Right atrium auricular region (tissue), 2 donors: ENCODE results near the gene TM9SF4. TPM values are rescaled to one million over a fixed set of nuclear protein-coding genes. Genes with fewer than 3 reads are reported as not detected.
"Not testable (repeated sequence)": the region's sequence is repeated elsewhere in the genome, so short reads cannot be mapped to it uniquely, and the experiment has no call there.

ENCODE experiments used
- DNase-seq: peaks from one replicate; pipeline ENCODE4 v3.0.0-alpha.2; 2019; ENCODE audit warnings: low spot score
- H3K27ac ChIP-seq, 2 donors: fragments of 200-600 bp; sonication (generic); 1 replicate in 1 of 2; 2 replicates in 1 of 2; pipeline ENCODE4 v1.5.1; 2016 to 2019
- H3K27me3 ChIP-seq, 2 donors: fragments of 200-600 bp; sonication (generic); one replicate each; pipeline versions ENCODE4 v1.5.1 to v1.6.0; 2017 to 2019
- H3K36me3 ChIP-seq: fragments of 200-600 bp; sonication (generic); one replicate; pipeline ENCODE4 v1.5.1; 2016
- H3K4me1 ChIP-seq, 2 donors: fragments of 200-600 bp; sonication (generic); one replicate each; pipeline versions ENCODE4 v1.5.1 to v1.6.0; 2017 to 2019
- H3K4me3 ChIP-seq, 2 donors: fragments of 200-600 bp; sonication (generic); 1 replicate in 1 of 2; 2 replicates in 1 of 2; pipeline ENCODE4 v1.5.1; 2017 to 2019; ENCODE audit warnings: mild to moderate bottlenecking in 1 of 2, moderate library complexity in 1 of 2
- H3K9me3 ChIP-seq, 2 donors: fragments of 200-600 bp; sonication (generic); one replicate each; pipeline ENCODE4 v1.5.1; 2019
- CTCF ChIP-seq, 2 donors: fragments of 200-600 bp; sonication (generic); IDR thresholded peaks; one replicate each; pipeline ENCODE4 v1.5.1; 2019; ENCODE audit warnings: antibody characterized with exemption in 2 of 2
- total RNA-seq, 2 donors: library from RNA; depleted of rRNA; stranded (reverse); fragments of >200 nt; gene quantifications; one replicate each; pipeline ENCODE4 v1.1.0, GENCODE V29; 2016

Gene TM9SF4
- total RNA-seq, 2 donors from 2014 or later: 28.5 to 30.6 TPM

GRCh38 chr20:32116079-32116521 lies 6.6 kb downstream of the TM9SF4 start:
- DNase-seq: no peak
- Histone ChIP-seq H3K27me3 (no peaks in the 10 kb centered on the region), H3K36me3 (no peaks in the 10 kb centered on the region), H3K27ac (no peak overlapping the region), H3K4me3 (no peak overlapping the region), H3K9me3 (no peaks in the 10 kb centered on the region), H3K4me1 (peaks cover 0 to 41% of the 10 kb centered on the region in 2 donors)
- no peak for TF ChIP-seq CTCF (IDR thresholded peaks at IDR 0.05)

DNA sequence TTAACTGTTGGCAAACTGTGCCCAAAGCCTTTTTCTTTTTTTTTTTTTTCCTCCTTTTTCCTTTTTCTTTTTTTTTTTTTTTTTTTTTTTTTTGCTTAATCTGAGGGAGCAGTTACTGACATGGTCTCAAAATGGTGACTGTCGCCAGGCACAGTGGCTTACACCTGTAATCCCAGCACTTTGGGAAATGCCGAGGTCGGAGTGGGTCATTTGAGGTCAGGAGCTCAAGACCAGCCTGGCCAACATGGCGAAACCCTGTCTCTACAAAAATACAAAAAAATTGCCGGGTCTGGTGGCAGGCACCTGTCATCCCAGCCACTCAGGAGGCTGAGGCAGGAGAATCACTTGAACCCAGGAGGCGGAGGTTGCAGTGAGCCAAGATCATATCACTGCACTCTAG lies 7.3 kb downstream of the TM9SF4 start:
- H3K4me1 ChIP-seq: peaks cover 0 to 38% of the 10 kb centered on the region in 2 donors
- DNase-seq, H3K36me3 ChIP-seq, H3K27me3 ChIP-seq, H3K9me3 ChIP-seq, H3K27ac ChIP-seq, H3K4me3 ChIP-seq: not testable (repeated sequence)

GRCh38 chr20:32118427-32118826 lies 8.9 kb downstream of the TM9SF4 start:
- H3K27me3 ChIP-seq, DNase-seq, H3K27ac ChIP-seq, H3K9me3 ChIP-seq, H3K36me3 ChIP-seq, H3K4me3 ChIP-seq: not testable (repeated sequence)
- peaks cover 0 to 25% of the 10 kb centered on the region in 2 donors for H3K4me1 ChIP-seq

- no peak overlapping the region for H3K27ac ChIP-seq
- H3K36me3 ChIP-seq: no peaks in the 10 kb centered on the region
- no peak for DNase-seq
- no peak overlapping the region for H3K4me3 ChIP-seq
- TF ChIP-seq CTCF (IDR thresholded peaks at IDR 0.05): no peak
- H3K27me3 ChIP-seq: no peaks in the 10 kb centered on the region
- H3K9me3 ChIP-seq: no peaks in the 10 kb centered on the region
- H3K4me1 ChIP-seq: peaks cover 0 to 21% of the 10 kb centered on the region in 2 donors
These were observed 10.2 kb downstream of the TM9SF4 start for GRCh38 chr20:32119734-32120133.

DNA sequence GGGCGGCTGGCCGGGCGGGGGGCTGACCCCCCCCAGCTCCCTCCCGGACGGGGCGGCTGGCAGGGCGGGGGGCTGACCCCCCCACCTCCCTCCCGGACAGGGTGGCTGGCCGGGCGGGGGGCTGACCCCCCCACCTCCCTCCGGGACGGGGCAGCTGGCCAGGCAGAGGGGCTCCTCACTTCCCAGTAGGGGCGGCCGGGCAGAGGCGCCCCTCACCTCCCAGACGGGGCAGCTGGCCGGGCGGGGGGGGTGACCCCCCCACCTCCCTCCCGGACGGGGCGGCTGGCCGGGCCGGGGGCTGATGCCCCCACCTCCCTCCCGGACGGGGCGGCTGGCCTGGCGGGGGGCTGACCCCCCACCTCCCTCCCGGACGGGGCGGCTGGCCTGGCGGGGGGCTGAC lies 12.4 kb downstream of the TM9SF4 start:
- H3K36me3 ChIP-seq, H3K4me3 ChIP-seq, H3K27me3 ChIP-seq, H3K4me1 ChIP-seq, H3K27ac ChIP-seq, DNase-seq, H3K9me3 ChIP-seq: not testable (repeated sequence)

DNA sequence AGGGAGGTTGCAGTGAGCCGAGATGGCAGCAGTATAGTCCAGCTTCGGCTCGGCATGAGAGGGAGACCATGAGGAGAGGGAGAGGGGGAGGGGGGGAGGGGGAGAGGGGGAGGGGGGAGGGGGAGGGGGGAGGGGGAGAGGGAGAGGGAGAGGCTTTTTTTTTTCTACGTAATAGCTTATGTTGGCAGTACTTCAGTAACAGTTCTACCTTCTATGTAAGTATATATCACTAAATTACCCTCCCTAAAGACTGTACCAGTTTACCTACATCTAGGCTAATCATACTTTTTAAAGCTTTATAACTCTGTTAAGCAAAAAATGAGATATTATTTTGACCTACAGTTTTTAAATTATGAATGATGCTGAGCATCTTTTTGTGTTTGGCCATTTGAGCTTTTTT lies 13.6 kb downstream of the TM9SF4 start:
- H3K4me3 ChIP-seq: no peak overlapping the region
- no peak for DNase-seq
- no peaks in the 10 kb centered on the region for H3K36me3 ChIP-seq
- H3K27me3 ChIP-seq: no peaks in the 10 kb centered on the region
- H3K27ac ChIP-seq: no peak overlapping the region
- TF ChIP-seq CTCF (IDR thresholded peaks at IDR 0.05): no peak
- no peaks in the 10 kb centered on the region for H3K4me1 ChIP-seq
- H3K9me3 ChIP-seq: no peaks in the 10 kb centered on the region

DNA sequence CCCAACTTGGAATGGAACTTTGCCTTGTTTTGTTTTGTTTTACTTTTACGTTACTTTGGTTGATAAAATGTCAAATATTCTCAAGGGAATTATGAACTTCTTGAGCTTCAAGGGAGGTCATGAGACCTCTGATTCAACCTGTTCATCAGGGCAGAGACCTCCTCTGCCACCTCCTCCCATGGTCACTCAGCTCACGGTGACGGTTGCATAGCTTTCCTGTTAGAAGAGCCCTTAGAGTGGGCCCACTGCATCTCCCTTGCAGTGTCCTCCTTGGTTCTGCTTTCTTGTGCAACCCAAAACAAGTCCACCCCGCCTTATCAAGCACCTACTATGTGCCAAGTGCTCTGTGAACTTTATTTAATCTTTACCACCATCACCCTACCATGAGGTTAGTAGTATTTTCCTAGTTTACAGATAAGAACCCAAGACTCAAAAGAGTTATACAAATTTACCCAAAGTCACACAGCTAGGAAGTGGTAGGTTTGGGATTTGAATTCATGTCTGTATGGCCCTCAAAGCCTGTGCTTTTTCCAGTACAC lies 15.5 kb downstream of the TM9SF4 start:
- H3K27ac ChIP-seq: no peak overlapping the region
- H3K4me3 ChIP-seq: no peak overlapping the region
- no peak for TF ChIP-seq CTCF (IDR thresholded peaks at IDR 0.05)
- no peak for DNase-seq
- H3K27me3 ChIP-seq: no peaks in the 10 kb centered on the region
- H3K9me3 ChIP-seq: no peaks in the 10 kb centered on the region
- no peaks in the 10 kb centered on the region for H3K36me3 ChIP-seq
- peaks cover 0 to under 1% of the 10 kb centered on the region in 2 donors for H3K4me1 ChIP-seq
